HG03378 (cell line): ENCODE results near the gene EPB41L4B.
"Not testable (repeated sequence)": the region's sequence is repeated elsewhere in the genome, so short reads cannot be mapped to it uniquely, and the experiment has no call there.

Experiments
- ATAC-seq: cut with Tn5 transposase; IDR thresholded peaks from one replicate; pipeline ENCODE4 v1.9.1; 2021; ENCODE audit warnings: mild to moderate bottlenecking, moderate library complexity; ENCODE audit not compliant: unreplicated experiment

Gene EPB41L4B

DNA sequence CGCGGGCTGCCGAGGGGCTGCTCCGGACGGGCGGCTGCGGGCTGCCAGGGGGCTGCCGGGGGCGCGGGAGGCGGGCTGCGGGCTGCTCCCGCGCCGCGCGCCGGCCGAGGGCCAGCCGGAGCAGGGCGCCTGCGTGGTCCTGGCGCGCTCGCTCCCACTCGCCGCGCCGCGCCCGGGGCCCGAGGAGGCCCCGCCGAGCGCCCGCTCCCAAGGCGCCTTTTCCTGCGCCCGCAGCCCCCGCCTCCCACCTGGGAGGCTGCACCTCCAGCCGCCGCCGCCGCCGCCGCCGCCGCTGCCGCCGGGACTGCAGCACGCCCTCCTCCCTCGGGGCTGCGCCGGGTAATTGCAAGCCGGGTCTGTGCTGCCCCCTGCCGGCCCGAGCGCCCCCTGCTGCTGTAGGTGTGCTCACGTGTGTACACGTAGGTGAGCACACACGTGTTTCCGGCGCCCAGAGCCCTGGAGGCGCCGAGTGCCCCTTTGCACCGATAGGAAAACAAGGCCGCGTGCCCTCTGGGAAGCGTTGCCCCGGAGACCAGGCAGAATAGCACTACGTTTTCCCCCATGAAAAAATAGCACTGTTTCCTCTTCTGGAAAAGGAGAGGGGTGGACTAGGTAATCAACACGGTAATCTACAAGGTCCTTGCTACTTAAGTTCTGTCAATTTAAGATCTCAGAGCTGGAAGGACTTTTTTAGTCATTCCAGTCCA, at the start of gene EPB41L4B:
Gene EPB41L4B (minus strand): TSS at position 318 of the 707 bp plus-strand sequence. CDS start 613 bp downstream, outside the sequence.
- peak; percentile 91 for ATAC-seq

DNA sequence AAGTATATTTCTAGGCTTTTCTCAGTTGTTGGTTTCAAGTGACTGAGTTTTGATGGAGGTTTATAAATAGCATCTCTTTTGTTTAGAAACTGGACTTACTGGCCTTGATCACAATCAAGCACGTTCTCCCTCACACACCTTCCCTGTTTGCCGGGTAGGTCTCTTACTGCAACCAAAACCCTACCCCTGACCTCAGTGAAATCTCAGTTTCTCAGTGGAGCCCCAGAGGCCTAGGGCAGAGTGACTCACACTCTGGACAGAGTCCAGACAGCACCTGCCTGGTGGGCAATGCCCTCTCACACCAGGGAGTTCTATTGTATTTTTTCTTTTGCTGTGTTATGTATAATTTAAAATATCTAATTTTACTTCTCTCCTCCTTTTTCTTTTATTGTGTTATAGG, 48.4 kb upstream of the EPB41L4B start:
- ATAC-seq: peak; percentile 86

DNA sequence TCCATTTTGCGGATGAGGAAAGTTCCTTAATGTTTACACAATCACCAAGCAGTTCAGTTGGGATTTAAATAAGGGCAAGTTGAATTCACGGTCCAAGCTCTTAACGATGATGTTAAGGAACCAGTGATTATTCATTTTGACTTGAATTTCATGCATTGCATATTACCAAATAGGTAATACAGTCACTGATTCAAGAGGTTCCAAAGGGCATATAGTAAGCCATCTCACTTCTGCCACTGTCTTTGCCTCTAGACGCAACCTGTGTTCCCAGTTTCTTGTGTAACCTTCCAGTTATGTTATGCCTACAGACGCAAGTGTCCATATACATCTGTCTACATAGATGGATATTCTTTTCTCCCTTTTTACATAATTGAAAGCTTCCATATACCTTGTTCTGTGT, 39.9 kb upstream of the EPB41L4B start:
- ATAC-seq: no peak

DNA sequence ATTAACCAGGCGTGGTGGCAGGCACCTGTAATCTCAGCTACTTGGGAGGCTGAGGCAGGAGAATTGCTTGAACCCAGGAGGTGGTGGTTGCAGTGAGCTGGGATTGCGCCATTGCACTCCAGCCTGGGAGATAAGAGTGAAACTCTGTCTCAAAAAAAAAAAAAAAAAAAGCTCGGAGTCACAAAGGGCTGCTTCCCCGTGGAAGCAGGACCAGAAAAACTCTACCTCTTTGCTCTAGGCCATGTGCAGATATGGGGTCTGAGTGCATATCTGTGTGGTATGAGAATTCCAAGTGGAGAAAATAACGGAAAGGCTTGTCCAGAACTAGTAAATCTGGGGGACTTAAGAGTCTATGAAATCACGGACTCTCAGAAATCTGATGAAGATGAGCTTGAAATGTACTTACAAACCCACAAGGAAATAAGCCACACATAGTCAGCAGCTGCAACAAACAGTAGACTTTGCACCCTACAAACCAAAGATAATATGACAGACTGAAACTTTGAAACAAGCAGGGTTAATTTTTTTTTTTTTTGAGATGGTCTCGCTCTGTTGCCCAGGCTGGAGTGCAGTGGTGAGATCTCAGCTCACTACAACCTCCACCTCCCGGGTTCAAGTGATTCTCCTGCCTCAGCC, 38.2 kb upstream of the EPB41L4B start:
- not testable (repeated sequence) for ATAC-seq

DNA sequence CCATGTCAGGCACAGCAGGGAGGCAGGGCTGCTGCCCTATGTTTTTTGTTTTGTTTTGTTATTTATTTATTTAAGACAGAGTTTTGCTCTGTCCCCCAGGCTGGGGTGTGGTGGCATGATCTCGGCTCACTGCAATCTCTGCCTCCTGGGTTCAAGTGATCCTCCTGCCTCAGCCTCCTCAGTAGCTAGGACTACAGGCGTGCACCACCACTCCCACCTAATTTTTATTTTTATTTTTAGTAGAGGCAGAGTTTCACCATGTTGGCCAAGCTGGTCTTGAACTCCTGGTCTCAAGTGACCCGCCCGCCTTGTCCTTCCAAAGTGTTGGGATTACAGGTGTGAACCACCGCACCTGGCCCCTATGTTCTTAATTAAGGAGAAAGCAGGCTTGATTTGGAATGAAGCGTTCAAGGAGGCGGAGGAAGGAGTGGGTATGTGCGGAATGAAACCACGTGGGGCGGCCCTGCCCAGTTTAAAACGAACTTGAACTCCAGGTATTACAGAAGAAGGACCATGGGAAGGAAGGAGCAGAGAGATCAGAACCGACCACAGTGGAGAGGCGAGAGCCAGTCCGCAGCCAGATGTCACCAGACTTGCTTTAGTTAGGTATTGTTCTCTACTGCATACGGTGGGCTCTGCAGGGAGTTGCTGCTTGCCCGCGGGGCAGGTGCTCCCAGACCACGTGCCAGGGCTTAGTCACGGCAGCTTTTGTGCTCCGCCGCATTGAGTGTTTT, 34.9 kb upstream of the EPB41L4B start:
- ATAC-seq: no peak

DNA sequence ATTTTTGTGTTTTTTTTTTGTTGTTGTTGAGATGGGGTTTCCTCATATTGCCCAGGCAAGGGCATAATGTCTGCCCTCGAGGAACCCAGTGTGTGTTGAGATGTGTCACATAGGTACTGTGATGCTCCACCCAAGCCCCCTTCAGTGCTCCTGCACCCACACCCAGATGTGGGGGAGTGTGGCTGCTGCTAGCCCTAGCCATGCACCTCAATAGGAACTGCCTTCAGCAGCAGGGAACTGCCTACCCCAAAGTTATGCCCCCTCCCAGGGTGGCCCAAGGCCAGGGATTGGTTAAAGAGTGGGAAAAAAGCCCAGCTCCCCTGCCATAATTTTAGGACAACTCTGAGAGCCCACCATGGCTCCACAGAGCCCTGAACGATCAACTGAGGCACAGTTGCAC, 33.3 kb upstream of the EPB41L4B start:
- ATAC-seq: no peak

DNA sequence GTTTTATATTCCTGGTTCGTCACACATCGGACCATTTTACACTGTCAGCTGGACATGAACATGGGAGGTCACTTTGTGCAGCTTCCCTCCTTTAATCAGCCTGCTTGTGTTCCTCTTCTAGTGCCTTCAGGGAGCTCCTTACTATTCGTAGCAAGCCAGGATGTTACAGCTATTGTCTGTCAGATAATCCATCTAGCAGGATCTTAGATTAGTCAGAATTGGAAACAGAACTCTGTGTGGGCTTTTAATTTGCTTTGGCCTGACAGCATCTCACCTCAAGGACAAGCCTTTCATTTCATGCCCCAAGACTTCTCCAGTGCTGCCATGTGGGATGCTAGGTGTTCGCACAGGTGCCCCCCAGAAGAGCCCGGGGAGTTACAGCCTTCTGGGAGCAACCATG, 30.2 kb upstream of the EPB41L4B start:
- ATAC-seq: no peak

DNA sequence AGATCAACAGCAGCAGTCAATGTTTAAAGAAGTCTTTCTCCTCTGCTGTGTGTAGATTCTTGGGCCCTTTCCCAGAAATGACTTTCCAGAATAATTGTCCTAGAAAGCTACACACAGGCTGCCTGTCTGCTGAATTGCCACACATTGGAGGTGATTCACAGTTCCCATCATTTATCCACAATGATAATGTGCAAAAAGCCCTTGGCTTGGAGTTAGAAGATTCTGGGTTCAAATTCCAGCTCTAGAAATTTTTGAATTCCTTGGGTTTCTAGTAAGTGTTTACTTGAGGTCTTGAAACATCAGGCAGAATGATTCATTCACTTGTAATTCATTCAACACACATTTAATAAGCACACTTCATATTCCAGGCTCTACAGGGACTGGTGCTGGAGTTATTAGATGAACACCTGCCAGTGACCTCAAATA, 28.6 kb upstream of the EPB41L4B start:
- ATAC-seq: no peak

DNA sequence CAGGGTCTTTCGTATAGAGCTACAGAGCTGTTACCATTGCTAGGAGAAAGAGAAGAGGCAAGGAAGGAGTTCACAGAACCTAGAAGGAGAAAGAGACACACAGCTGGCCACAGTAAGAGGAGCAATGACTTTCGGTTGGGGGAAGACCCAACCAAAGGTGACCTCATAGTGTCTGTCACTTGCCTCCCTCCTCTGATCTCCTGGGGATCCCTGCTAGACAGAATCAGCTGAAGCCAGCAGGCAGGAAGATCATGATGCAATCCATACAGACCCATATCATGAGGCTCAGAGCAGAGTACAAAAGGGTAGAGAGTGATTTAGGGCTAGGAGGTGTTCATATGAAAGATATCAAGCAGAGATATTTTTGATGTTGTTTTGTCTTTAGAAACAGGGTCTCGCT, 26.0 kb upstream of the EPB41L4B start:
- no peak for ATAC-seq

DNA sequence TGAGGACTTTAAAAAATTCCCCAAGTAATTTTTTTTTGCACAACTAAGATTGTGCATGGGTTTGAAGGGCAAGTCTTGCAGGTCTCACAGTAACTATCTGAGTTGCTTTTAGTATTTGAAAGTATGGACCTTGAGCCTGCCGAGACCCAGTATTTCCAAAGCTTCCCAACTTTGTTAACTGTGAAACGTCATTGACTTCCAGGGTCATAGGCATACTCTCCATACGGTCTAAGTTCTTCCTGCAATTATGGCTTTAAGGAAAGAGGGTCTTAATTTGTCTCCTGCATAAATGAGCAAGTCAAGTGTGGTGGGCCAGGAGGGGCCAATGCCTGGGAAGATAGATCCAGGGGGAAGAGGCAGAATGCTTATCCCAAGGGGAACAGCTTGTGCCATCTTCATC, 24.0 kb upstream of the EPB41L4B start:
- no peak for ATAC-seq

DNA sequence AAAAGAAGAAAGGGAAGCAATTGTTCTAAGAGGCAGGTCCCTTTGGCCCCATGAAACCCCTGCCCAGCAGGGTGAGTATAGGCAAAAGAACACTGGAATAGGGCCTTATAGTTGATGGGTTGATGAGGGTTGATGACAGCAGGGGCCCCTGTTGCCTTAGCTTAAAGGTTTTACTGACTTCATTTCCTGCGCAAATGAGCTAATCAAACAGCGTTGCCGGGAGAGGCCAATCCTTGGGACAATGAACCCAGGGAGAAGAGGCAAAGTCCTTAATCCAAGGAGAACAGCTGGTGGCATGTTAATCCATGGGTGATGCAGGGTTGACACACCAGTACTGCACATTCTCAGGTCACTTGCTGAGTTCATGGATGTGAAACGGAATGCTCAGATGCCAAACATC, 22.0 kb upstream of the EPB41L4B start:
- no peak for ATAC-seq

DNA sequence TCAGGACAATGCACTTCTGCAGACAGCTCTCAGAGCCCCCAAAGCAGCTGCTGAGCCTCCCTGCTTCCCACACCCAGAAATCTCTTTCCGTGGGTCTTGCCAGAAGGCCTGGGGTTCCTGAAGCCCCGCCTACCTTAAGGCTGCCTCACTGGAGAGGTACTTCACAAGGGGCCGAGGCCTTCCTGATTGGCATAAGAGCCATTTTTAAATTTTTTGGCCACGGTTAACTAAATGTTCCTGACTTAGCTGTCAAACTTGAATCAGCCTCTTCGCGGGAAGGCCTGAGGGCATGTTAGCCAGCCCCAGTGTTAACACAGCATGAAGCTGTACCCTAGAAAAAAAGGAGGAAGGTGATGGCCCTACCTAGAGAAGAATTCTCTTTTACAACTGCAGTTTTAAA, 20.7 kb upstream of the EPB41L4B start:
- no peak for ATAC-seq

DNA sequence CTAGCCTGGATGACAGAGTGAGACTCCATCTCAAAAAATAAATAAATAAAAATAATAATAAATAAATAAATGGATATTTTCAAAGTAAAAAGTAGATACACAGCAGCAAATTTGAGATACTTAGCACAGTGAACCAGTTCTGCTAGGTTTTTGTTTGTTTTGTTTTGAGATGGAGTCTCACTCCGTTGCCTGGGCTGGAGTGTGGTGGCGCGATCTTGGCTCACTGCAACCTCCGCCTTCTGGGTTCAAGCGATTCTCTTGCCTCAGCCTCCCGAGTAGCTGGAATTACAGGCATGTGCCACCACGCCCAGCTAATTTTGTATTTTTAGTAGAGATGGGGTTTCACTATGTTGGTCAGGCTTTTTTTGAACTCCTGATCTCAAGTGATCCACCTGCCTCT, 20.1 kb upstream of the EPB41L4B start:
- not testable (repeated sequence) for ATAC-seq

DNA sequence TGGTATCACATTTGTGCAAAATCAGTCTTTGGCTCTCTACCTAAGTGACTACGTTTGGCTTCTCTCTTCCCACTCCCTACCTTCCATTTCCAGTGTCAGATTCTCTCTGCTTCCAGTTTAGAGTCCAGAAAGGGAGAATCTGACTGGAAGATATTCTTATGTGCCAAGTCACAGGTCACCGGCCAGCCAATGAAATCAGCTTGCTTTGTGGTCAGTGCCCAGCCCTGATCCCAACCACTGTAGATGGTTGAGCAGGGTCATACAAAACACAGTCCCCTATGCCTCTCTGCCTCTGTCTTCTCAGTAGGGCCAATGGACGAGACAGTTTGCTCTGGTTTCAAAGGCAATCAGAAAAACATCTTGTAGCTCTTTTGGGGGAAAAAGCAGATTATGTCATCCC, 15.6 kb upstream of the EPB41L4B start:
- no peak for ATAC-seq

DNA sequence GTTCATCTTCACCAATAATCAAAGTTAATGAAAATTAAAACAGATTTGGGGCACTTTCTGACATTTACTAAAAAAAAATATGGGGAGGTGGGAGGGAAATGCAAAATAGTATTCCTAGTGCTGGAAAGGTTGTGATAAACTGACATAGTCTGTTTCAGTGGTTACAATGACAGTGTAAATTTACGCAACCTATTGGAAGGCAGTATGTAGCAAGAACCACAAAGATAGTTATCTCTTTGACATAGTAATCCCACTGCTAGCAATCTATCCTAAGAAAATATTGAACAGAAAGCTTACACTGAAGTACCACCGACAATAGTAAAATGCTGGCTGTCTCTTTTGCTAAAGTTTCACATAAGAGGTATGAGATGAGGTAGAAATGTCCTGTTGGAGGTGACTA, 15.1 kb upstream of the EPB41L4B start:
- ATAC-seq: no peak

DNA sequence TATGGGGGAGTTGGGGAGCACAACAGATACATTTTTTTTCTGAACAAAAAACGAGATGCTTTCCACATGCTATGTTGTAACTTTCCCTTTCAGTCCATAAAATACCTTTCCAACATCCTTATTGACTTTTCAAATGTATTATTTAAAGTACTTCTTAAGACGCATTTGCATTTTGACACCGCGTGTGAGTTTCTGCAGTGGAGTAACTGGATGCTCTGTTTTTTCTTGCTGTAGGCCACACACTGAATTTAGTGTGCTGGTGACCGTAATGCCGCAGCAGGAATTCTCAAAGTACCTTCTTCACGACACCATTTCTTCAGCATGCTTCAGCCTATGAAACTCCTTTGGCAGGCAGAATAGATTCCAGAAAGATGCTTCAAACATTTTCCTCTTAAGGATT, 14.3 kb upstream of the EPB41L4B start:
- no peak for ATAC-seq

DNA sequence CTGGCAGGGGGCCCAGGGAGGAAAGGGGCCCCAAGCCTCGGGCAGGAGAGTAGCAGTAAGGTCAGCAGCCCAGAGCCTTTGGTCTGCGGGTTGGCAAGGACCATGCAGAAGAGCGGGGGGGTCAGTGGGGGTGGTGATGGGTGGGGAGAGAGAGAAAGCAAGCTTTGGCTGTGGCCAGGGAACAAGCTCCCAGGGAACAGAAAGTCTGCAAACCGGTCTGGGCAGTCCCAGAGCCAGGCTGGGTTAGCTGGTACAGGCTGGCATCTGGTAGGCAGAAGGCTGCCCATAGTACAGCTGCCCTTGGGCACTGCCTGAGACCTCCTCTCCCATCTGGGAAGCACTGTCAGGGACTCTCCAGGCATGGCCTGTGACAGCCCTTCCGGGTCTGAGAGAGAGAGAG, 10.5 kb upstream of the EPB41L4B start:
- no peak for ATAC-seq

DNA sequence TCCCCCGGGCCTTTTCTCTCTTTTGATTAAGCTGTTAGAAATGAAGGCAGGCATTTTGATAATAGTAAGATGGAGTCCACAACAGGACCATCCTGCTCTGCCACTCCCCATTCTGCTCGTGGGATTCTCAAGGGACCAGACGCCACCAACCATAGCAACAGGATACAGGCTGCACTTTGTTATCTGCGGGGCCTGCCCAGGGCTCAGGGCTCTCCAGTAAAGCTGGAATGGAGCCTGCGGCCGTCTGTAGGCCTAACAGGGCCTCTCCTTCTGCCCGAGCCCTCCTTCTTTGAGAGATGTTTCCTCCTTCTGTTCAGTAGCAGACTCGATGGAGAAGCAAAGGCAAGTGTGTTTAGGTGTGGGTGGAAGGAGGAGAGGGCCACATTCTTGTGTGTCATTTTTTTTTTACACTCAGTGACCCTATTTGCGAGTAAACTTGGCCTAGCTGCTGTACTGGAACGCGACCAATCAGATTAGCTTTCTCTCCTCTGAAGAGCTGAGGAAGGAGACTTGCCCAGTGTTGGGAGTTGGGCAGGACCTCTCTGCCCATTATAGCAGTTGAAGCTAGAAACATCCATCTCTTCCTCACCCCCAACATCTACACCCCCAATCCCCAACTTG, 8.9 kb upstream of the EPB41L4B start:
- ATAC-seq: no peak

DNA sequence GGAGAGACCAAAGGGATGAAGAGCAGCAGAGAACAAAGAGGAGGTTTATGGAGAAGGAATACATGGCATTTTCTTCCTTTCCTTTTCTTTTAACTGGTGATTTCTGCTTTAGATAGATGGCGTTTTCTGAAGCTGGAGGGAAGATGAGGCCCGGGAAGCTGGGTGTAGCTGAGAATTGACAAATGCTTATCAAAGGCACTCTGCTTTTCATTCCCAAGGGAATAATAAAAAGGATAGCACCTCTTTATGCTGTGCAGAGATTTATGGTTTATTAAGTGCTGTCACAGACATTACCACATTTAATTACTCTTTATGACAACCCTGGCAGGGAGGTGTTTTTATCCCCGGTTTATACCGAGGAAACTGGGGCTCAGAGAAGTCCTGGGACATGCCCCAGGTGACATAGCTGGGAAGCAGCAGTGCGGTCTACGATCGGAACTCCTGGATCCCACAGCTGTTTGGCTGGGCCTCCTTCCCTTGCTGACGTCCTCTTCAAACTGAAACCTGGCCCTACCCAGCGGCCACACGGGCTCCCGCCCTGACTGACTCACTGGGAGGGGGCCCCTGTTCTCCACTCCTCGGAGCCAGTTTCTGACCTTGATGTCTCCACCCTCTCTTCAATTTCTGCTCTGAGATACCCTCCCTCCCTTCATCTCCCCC, 8.2 kb upstream of the EPB41L4B start:
- ATAC-seq: no peak

DNA sequence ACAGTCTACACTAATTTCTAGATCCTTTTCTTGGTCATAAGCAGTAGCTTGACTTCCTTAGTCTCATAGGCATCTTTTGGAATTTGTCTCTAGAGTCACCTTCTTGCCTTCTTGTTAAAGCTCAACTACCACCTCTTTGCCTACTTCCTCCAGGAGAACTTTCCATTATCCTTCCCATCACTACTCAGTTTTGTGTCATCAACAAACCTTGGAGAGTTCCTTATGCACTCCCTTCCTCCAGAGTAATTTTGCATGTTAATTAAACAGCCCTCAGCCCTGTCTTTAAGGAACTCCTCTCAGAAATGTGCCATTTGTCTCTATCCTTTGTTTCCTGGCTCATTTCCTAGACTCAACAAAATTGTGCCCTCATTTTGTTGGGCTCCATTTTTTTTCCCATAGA, 4.2 kb upstream of the EPB41L4B start:
- ATAC-seq: no peak

DNA sequence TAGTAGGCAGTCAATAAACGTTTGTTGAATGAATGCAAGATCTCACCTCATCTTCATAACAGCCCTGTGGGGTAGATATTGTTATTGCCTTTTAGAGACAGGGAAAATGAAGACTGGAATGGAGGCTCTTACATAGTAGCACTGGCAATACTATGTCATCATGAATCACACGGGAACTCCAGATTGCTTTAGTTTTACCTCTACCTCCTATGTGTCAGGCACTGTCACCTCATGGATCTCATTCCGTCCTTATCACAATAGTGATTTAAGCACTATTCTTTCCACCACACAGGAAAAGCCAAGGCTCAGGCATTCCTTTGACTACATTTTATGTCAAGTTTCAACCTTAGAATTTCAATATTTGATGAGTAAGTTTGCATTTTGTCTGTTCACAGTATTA, 2.9 kb upstream of the EPB41L4B start:
- ATAC-seq: no peak
